Right lung (tissue), 5 donors: ENCODE measurements around the gene PEX14. TPM values are rescaled to one million over a fixed set of nuclear protein-coding genes. Genes with fewer than 3 reads are reported as not detected.

ENCODE experiments used
- DNase-seq, 2 donors: peaks; one replicate each; pipeline ENCODE4 v3.0.0-alpha.2; 2013
- polyA plus RNA-seq, 5 donors: library from polyadenylated mRNA; unstranded; fragments of 120-200 nt; gene quantifications; one replicate each; pipeline versions ENCODE4 v1.2.1 to v1.2.3, GENCODE V29; 2013; ENCODE audit warnings: inconsistent platforms in 1 of 5, low replicate concordance in 1 of 5; ENCODE audit not compliant: insufficient read length in 5 of 5, insufficient read depth in 1 of 5

PEX14 gene
- polyA plus RNA-seq, 5 donors: 15.0 to 23.4 (median 19.9) TPM

DNA sequence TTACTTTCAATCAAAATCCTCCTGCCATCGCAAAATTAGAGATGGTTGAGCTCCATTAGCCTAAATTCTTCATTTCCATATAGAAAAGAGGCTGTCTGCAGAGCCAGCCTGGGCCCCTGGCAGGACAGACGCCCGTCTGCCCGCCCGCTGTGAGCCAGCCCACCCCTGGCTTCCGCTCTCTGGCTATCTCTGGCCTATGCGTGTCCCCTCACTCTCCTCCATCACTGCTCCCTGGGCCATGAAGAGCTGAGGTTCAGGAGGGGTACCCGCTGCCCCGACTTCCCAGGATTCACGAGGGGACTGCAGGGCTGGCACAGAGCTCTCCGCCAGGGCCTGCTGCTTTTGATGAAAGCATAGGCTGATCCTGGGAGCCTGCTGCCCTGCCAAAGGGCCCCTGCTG lies 204.1 kb downstream of the PEX14 start:
- no peak for DNase-seq

DNA sequence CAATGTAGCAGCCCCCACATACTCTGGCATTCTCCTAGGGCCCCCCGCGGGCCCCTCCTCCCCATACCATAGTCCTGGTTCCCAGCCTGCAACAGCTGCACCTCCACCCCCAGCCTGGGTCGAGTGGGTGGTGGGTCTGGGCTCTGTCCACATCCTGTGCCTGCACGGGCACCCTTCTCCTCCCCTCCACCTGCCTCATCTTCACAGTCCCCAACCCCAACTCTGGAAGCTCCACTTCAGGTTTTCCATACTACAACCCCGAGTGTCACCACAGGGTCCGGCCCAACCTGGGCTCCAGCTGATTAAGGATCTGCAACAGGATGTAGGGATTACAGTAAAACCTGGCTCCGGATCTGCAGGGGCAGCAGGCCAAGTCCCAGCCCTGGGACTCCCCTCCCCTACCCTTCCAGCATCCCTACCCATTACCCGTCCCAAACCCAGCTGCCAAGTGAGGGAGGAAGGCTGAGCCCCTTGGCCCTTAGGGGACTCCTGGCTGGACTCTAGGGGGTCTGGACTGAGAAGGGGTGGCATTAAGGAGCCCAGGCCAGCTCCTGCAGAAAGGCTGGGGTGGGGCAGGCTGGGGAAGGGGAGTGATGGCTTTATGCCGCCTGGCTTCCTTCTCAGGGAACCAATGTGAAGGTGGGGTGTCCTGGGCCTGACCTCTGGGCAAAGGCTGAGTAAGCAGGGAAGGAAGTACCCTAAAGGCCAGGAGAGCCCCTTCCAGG lies 204.9 kb downstream of the PEX14 start:
- DNase-seq: no peak

Other genes starting within 250 kb of the PEX14 start
- 100 to 1,000 TPM; 134 to 178 (median 152) TPM for gene PGD, start 75.9 kb upstream of the PEX14 start, polyA plus RNA-seq
- 10 to 100 TPM; 18.5 to 26.7 (median 21.0) TPM for gene CENPS, start 44.5 kb upstream of the PEX14 start, polyA plus RNA-seq
- 1 to 10 TPM; 1.4 to 2.0 (median 1.8) TPM for gene CORT, start 24.9 kb upstream of the PEX14 start, polyA plus RNA-seq
- gene DFFA, start 2.4 kb upstream of the PEX14 start, polyA plus RNA-seq: 10 to 100 TPM; 36.2 to 43.1 (median 40.4) TPM